ENCODE data around the gene FAM177B.

FAM177B gene

GRCh38 chr1:222798975-222799374, 62.0 kb downstream of the FAM177B start:
- TF ChIP-seq RAD21 (IDR thresholded peaks at IDR 0.05; ENCODE audit: low read depth) (no peak), YY1 (IDR thresholded peaks at IDR 0.05; ENCODE audit: low read depth) (no peak), USF1 (IDR thresholded peaks at IDR 0.05) (no peak), TAF1 (IDR thresholded peaks at IDR 0.05; ENCODE audit: low read depth) (no peak), CEBPB (IDR thresholded peaks at IDR 0.05) (no peak), EP300 (IDR thresholded peaks at IDR 0.05; ENCODE audit: borderline replicate concordance) (no peak), REST (IDR thresholded peaks at IDR 0.05; ENCODE audit: low read depth) (no peak), TEAD4 (IDR thresholded peaks at IDR 0.05) (no peak), ZBTB7A (IDR thresholded peaks at IDR 0.05; ENCODE audit: low read depth) (no peak), TCF12 (IDR thresholded peaks at IDR 0.05; ENCODE audit: low read depth) (no peak)
